Ishikawa (cell line): Measurements from ENCODE around the gene SLC15A5.

Experiments
- CEBPB ChIP-seq: IDR thresholded peaks from 2 replicates; pipeline ENCODE4 v1.6.1; 2012
- CREB1 ChIP-seq: IDR thresholded peaks from 2 replicates; pipeline ENCODE4 v1.6.1; 2012; ENCODE audit warnings: low read depth
- EGR1 ChIP-seq: IDR thresholded peaks from 2 replicates; pipeline ENCODE4 v1.6.1; 2012
- EP300 ChIP-seq: IDR thresholded peaks from 2 replicates; pipeline ENCODE4 v1.6.1; 2012; ENCODE audit warnings: borderline replicate concordance
- FOXM1 ChIP-seq: IDR thresholded peaks from 2 replicates; pipeline ENCODE4 v1.6.1; 2012; ENCODE audit warnings: low read depth, borderline replicate concordance
- MAX ChIP-seq: IDR thresholded peaks from 2 replicates; pipeline ENCODE4 v1.6.1; 2012
- NFIC ChIP-seq: IDR thresholded peaks from 2 replicates; pipeline ENCODE4 v1.6.1; 2012
- RAD21 ChIP-seq: IDR thresholded peaks from 2 replicates; pipeline ENCODE4 v1.6.1; 2012; ENCODE audit warnings: low read depth
- REST ChIP-seq: IDR thresholded peaks from 2 replicates; pipeline ENCODE4 v1.6.1; 2012; ENCODE audit warnings: low read depth, mild to moderate bottlenecking
- TAF1 ChIP-seq: IDR thresholded peaks from 2 replicates; pipeline ENCODE4 v1.6.1; 2012; ENCODE audit warnings: low read depth, mild to moderate bottlenecking
- TCF12 ChIP-seq: IDR thresholded peaks from 2 replicates; pipeline ENCODE4 v1.6.1; 2012; ENCODE audit warnings: low read depth
- TEAD4 ChIP-seq: IDR thresholded peaks from 2 replicates; pipeline ENCODE4 v1.6.1; 2012
- USF1 ChIP-seq: IDR thresholded peaks from 2 replicates; pipeline ENCODE4 v1.6.1; 2012
- YY1 ChIP-seq: IDR thresholded peaks from 2 replicates; pipeline ENCODE4 v1.6.1; 2012; ENCODE audit warnings: low read depth
- ZBTB7A ChIP-seq: IDR thresholded peaks from 2 replicates; pipeline ENCODE4 v1.6.1; 2012; ENCODE audit warnings: low read depth

The SLC15A5 gene

GRCh38 chr12:16158050-16158449, 119.4 kb downstream of the SLC15A5 start:
- TF ChIP-seq EGR1 (no peak), YY1 (no peak), FOXM1 (no peak), CREB1 (no peak), TAF1 (no peak), ZBTB7A (no peak), MAX (no peak), RAD21 (no peak), USF1 (no peak), TCF12 (no peak), TEAD4 (no peak), EP300 (no peak), CEBPB (no peak), NFIC (no peak), REST (no peak)

GRCh38 chr12:16155938-16156337, 121.5 kb downstream of the SLC15A5 start:
- TF ChIP-seq CREB1 (no peak), REST (no peak), ZBTB7A (no peak), USF1 (no peak), CEBPB (no peak), RAD21 (no peak), EP300 (no peak), TAF1 (no peak), NFIC (no peak), FOXM1 (no peak)

GRCh38 chr12:16154990-16155389, 122.5 kb downstream of the SLC15A5 start:
- TF ChIP-seq RAD21 (no peak), NFIC (no peak), REST (no peak), CEBPB (no peak), TCF12 (no peak), CREB1 (no peak), USF1 (no peak)

GRCh38 chr12:16152885-16153673, 124.4 kb downstream of the SLC15A5 start:
- no peak for TF ChIP-seq TEAD4
- TF ChIP-seq ZBTB7A, result no peak
- TF ChIP-seq CEBPB, result no peak
- TF ChIP-seq TCF12, result no peak
- TF ChIP-seq REST, result no peak
- TF ChIP-seq MAX, result no peak
- no peak for TF ChIP-seq YY1
- no peak for TF ChIP-seq USF1
- TF ChIP-seq EGR1, result no peak
- no peak for TF ChIP-seq EP300
- no peak for TF ChIP-seq TAF1
- TF ChIP-seq NFIC, result no peak
- TF ChIP-seq RAD21, result no peak
- no peak for TF ChIP-seq FOXM1
- TF ChIP-seq CREB1, result no peak
